Small intestine (tissue), 16 donors: ENCODE data around the gene USE1. TPM values are rescaled to one million over a fixed set of nuclear protein-coding genes. Genes with fewer than 3 reads are reported as not detected.
A peak's percentile ranks its signal among the peaks of the same experiment; 100 is the strongest.

ENCODE experiments used
- DNase-seq, 2 donors: peaks; one replicate each; pipeline versions ENCODE4 v3.0.0 to v3.0.0-alpha.2; 2013
- FAIRE-seq: peaks from 2 replicates; lab custom pipeline; 2012; peaks lifted over from hg19 to GRCh38; lab: Jason Lieb, UNC
- H3K27ac ChIP-seq, 3 donors: one replicate each; pipeline ENCODE4 v1.5.1; 2013; ENCODE audit warnings: low read length in 2 of 3, mild to moderate bottlenecking in 2 of 3, control low read depth in 1 of 3, inconsistent platforms in 1 of 3, low read depth in 1 of 3, moderate library complexity in 1 of 3
- H3K27me3 ChIP-seq, 3 donors: one replicate each; pipeline ENCODE4 v1.6.1; 2013; ENCODE audit warnings: low read length in 3 of 3, inconsistent platforms in 1 of 3; ENCODE audit not compliant: control insufficient read depth in 3 of 3, insufficient read depth in 3 of 3
- H3K36me3 ChIP-seq, 3 donors: one replicate each; pipeline ENCODE4 v1.6.1; 2013; ENCODE audit warnings: low read length in 3 of 3, inconsistent platforms in 1 of 3, low read depth in 1 of 3, mild to moderate bottlenecking in 1 of 3, moderate library complexity in 1 of 3; ENCODE audit not compliant: control insufficient read depth in 3 of 3, insufficient read depth in 2 of 3
- H3K4me1 ChIP-seq, 3 donors: one replicate each; pipeline ENCODE4 v1.6.1; 2013; ENCODE audit warnings: low read length in 2 of 3, inconsistent platforms in 1 of 3, low read depth in 1 of 3, mild to moderate bottlenecking in 1 of 3, moderate library complexity in 1 of 3; ENCODE audit not compliant: control insufficient read depth in 3 of 3, insufficient read depth in 2 of 3
- H3K4me3 ChIP-seq, 3 donors: one replicate each; pipeline ENCODE4 v1.5.1; 2013; ENCODE audit warnings: low read length in 3 of 3, control low read depth in 1 of 3, inconsistent platforms in 1 of 3, low read depth in 1 of 3, mild to moderate bottlenecking in 1 of 3, moderate library complexity in 1 of 3
- H3K9me3 ChIP-seq, 2 donors: one replicate each; pipeline ENCODE4 v1.6.1; 2013; ENCODE audit warnings: low read depth in 1 of 2, low read length in 1 of 2; ENCODE audit not compliant: control insufficient read depth in 2 of 2, insufficient read depth in 1 of 2
- WGBS, 3 donors: extraction: QIAGEN DNeasy Blood & Tissue Kit; methylation state at CpG; one replicate each; pipeline ENCODE4 v1.1.7; 2013; 5-methylcytosine and 5-hydroxymethylcytosine counted together
- long read RNA-seq, 10 donors: transcript quantifications; one replicate each; lab custom pipeline, GENCODE V29; 2026
- polyA plus RNA-seq, 4 donors: library from polyadenylated mRNA; stranded (reverse) in 3 of 4; unstranded in 1 of 4; fragments of 200-250 nt in 3 of 4; fragments of 120-200 nt in 1 of 4; gene quantifications; one replicate each; pipeline versions ENCODE4 v1.2.1 to v1.2.3, GENCODE V29; 2013
- donor health status: healthy with polysubstance abuse.
- donor health status: control.
- donor health status: control.
- donor health status: Bipolar disorder and iron deficiency.
- donor health status: healthy.

USE1 gene
- polyA plus RNA-seq = 10 to 100 TPM; 31.7 to 40.5 (median 37.2) TPM
- long read RNA-seq, donor 1 = 0 reads
- long read RNA-seq, donor 2 = 0 reads
- long read RNA-seq, donor 3, partial matches to known transcripts = 0 of 1 reads
- long read RNA-seq, donor 3, other reads (novel, unspliced or antisense) = 0 of 1 reads
- long read RNA-seq, donor 4 = 0 reads
- long read RNA-seq, donor 5 = 0 reads
- long read RNA-seq, donor 6, partial matches to known transcripts = 0 of 7 reads
- long read RNA-seq, donor 6, other reads (novel, unspliced or antisense) = 5 of 7 reads
- long read RNA-seq, donor 7, partial matches to known transcripts = 0 of 30 reads
- long read RNA-seq, donor 7, other reads (novel, unspliced or antisense) = 28 of 30 reads
- long read RNA-seq, donor 8 = 0 reads
- long read RNA-seq, donor 9 = 0 reads
- long read RNA-seq, donor 10, partial matches to known transcripts = 0 of 6 reads
- long read RNA-seq, donor 10, other reads (novel, unspliced or antisense) = 6 of 6 reads

- DNase-seq (peak; percentile 94 to 98), FAIRE-seq (no peak)
- peaks cover 4 to 58% (median 11%) of the 10 kb centered on the region in 3 donors for H3K36me3 ChIP-seq
- peak within 1 kb of the TSS; percentile 56 to 90 (median 75) for H3K4me3 ChIP-seq
- H3K27me3 ChIP-seq = no peaks in the 10 kb centered on the region
- peaks cover 0 to 14% (median 0%) of the 10 kb centered on the region in 3 donors for H3K4me1 ChIP-seq
- H3K27ac ChIP-seq = peak within 1 kb of the TSS; percentile 91 to 98 (median 95)
- H3K9me3 ChIP-seq = no peaks in the 10 kb centered on the region
- 3% methylated on average over 48 to 56 of the region's 56 CpGs for WGBS, 3 donors
These were observed at the start of gene USE1 for GRCh38 chr19:17215127-17215971. Gene USE1 (plus strand): TSS chr19:17215357. CDS start chr19:17215406, 49 bp downstream.

- H3K4me3 ChIP-seq = no peak overlapping the region
- no peaks in the 10 kb centered on the region for H3K9me3 ChIP-seq
- peaks cover 21 to 70% (median 31%) of the 10 kb centered on the region in 3 donors for H3K36me3 ChIP-seq
- H3K27ac ChIP-seq = no peak overlapping the region
- H3K4me1 ChIP-seq = no peaks in the 10 kb centered on the region
- FAIRE-seq (no peak), DNase-seq (no peak)
- 93 to 98% (median 94%) methylated on average over 5 of the region's 5 CpGs for WGBS, 3 donors
- no peaks in the 10 kb centered on the region for H3K27me3 ChIP-seq
These were observed 49.4 kb upstream of the USE1 start for GRCh38 chr19:17165715-17166114.

- H3K27me3 ChIP-seq = no peaks in the 10 kb centered on the region
- DNase-seq = no peak
- no peak overlapping the region for H3K27ac ChIP-seq
- WGBS, 3 donors = 80 to 88% (median 85%) methylated on average over 13 of the region's 13 CpGs
- no peak overlapping the region for H3K4me3 ChIP-seq
- no peaks in the 10 kb centered on the region for H3K4me1 ChIP-seq
- H3K9me3 ChIP-seq = no peaks in the 10 kb centered on the region
- FAIRE-seq = no peak
- peaks cover 22 to 71% (median 24%) of the 10 kb centered on the region in 3 donors for H3K36me3 ChIP-seq
These were observed 44.4 kb upstream of the USE1 start for GRCh38 chr19:17170538-17171297.

- peaks cover 24 to 75% (median 26%) of the 10 kb centered on the region in 3 donors for H3K36me3 ChIP-seq
These were observed 43.3 kb upstream of the USE1 start for GRCh38 chr19:17171874-17172273.

GRCh38 chr19:17172624-17173345, 42.4 kb upstream of the USE1 start:
- FAIRE-seq (no peak), DNase-seq (no peak)
- 90 to 94% (median 91%) methylated on average over 33 of the region's 33 CpGs for WGBS, 3 donors
- Histone ChIP-seq H3K27ac (no peak overlapping the region), H3K9me3 (no peaks in the 10 kb centered on the region), H3K27me3 (no peaks in the 10 kb centered on the region), H3K4me1 (no peaks in the 10 kb centered on the region), H3K36me3 (peaks cover 23 to 72% (median 25%) of the 10 kb centered on the region in 3 donors), H3K4me3 (no peak overlapping the region)

More at GRCh38 chr19:17171874-17172273, 43.3 kb upstream of the USE1 start:
- Histone ChIP-seq H3K27me3 (no peaks in the 10 kb centered on the region), H3K27ac (no peak overlapping the region), H3K4me3 (no peak overlapping the region), H3K9me3 (no peaks in the 10 kb centered on the region), H3K4me1 (no peaks in the 10 kb centered on the region)
- WGBS, 3 donors = 94 to 97% (median 96%) methylated on average over 8 of the region's 8 CpGs
- DNase-seq = no peak
- FAIRE-seq = no peak

GRCh38 chr19:17178291-17178690, 36.9 kb upstream of the USE1 start:
- H3K27me3 ChIP-seq = no peaks in the 10 kb centered on the region
- no peaks in the 10 kb centered on the region for H3K4me1 ChIP-seq
- peaks cover 4 to 48% (median 9%) of the 10 kb centered on the region in 3 donors for H3K36me3 ChIP-seq
- DNase-seq (no peak), FAIRE-seq (no peak)
- no peak overlapping the region for H3K4me3 ChIP-seq
- WGBS, 3 donors = 95 to 97% (median 95%) methylated on average over 10 of the region's 10 CpGs
- H3K9me3 ChIP-seq = no peaks in the 10 kb centered on the region
- no peak overlapping the region for H3K27ac ChIP-seq

GRCh38 chr19:17180997-17181702, 34.0 kb upstream of the USE1 start:
- Histone ChIP-seq H3K27ac (no peak overlapping the region), H3K27me3 (no peaks in the 10 kb centered on the region), H3K4me1 (no peaks in the 10 kb centered on the region), H3K9me3 (no peaks in the 10 kb centered on the region), H3K4me3 (no peak overlapping the region), H3K36me3 (peaks cover 2 to 57% (median 10%) of the 10 kb centered on the region in 3 donors)
- no peak for DNase-seq
- 78 to 95% (median 91%) methylated on average over 22 of the region's 22 CpGs for WGBS, 3 donors
- no peak for FAIRE-seq
